GM19324 (cell line): ENCODE measurements around the gene WDR12.
"Not testable (repeated sequence)": the region's sequence is repeated elsewhere in the genome, so short reads cannot be mapped to it uniquely, and the experiment has no call there.

Source experiments
- ATAC-seq: cut with Tn5 transposase; IDR thresholded peaks from one replicate; pipeline ENCODE4 v1.9.1; 2021; ENCODE audit warnings: mild to moderate bottlenecking, moderate library complexity; ENCODE audit not compliant: unreplicated experiment, low FRiP score

Gene WDR12

DNA sequence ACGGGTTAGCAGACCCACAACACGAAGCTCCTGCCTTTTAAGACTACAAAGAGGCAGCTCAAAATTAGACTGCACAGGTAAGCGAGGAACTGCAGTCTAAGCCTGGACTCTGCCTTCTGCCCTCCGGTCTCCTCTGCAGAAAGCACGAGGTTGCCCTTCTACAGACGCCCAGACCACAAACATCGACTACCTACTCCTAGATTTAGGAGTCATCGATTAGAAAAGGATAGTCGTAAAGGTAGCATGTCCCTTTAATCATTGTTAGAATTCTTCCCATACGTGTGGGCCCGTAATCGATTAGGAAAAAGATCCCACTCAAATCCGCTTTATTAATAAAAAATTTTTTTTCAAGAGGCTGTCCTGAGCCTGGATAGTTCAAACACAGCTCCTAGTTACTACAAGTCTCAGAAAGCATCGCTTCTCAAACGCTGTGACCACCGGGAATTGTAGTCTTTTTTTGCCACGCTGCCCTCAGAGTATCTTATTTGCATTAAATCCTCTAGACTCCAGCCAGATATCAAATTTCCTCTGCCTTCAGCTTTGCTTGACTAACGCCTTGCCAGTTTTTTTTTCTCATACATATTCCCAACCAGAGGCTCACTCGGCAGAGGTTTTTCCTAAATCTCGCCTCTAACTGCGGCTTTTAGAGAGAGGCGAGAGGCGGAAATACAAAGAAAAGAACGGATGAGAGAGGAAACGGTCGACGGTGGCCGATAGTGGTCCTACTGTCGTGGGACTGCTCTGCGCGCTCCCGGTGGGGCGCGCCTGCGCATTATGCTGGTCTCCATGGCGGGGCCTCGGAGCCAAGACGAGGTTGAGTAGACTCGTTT lies at the start of gene WDR12, which contains the start of gene CARF:
Gene WDR12, minus strand, starts transcription at position 162 of the 830 bp plus-strand sequence. CDS start 197 bp downstream, outside the sequence.
Gene CARF, plus strand, starts transcription at position 764 of the 830 bp plus-strand sequence. CDS start 29,628 bp downstream, outside the sequence.
- peak; percentile 85 for ATAC-seq

DNA sequence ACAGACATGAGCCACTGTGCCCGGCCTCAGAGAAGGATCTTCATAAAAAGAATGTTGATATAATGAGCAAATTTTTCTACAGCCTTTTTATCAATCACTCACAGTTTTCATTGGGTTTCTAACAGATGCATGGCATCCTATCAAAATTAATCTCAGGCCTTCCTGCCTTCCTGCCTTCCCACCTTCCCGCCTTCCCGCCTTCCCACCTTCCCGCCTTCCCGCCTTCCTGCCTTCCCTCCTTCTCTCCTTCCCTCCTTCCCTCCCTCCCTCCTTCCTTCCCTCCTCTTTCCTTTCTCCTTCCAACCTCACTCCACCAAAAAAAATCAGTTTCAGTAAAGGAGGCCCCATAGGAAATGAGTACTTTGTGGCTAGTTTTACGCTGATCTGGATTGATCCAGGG lies 49.1 kb upstream of the WDR12 start:
- no peak for ATAC-seq

DNA sequence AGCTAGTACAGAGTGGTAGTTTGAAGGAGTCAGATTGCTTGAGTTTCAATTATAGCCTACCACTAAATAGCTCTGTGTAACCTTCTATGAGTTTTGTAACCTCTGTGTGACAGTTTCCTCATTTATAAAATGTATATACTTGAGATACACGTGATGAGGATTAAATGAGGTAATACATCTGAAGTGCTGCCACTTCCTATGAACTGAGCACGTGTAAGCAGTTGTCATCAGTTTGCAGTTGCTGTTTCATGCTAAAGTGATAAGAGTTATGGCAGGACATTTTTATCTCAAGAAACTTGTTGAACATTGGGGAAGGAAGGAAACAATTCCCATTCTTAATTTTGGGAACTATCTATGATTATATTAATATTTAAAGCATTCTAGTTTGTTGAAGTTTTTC lies 39.1 kb upstream of the WDR12 start:
- ATAC-seq = no peak

DNA sequence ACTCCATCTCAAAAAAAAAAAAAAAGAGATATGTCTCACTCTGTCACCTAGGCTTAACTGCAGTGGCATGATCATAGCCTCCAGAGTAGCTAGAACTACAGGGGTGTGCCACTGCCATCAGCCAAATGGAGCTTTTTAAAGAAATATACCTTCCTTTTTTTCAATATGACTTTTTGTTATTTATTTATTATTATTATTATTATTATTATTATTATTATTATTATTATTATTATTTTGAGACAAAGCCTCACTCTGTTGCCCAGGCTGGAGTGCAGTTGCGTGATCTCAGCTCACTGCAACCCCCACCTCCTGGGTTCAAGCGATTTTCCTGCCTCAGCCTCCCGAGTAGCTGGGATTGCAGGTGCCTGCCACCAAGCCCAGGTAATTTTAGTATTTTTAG lies 37.9 kb upstream of the WDR12 start:
- ATAC-seq = not testable (repeated sequence)

DNA sequence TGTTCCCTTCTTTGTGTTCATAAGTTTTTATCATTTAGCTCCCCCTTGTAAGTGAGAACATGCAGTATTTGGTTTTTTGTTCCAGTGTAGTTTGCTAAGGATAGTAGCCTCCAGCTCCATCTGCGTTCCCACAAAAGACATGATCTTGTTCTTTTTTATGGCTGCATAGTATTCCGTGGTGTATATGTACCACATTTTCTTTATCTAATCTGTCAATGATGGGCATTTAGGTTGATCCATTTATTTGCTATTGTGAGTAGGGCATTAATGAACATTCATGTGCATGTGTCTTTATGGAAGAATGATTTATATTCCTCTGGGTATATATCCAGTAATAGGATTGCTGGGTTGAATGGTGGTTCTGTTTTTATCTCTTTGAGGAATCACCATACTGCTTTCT lies 34.0 kb upstream of the WDR12 start:
- ATAC-seq = no peak

DNA sequence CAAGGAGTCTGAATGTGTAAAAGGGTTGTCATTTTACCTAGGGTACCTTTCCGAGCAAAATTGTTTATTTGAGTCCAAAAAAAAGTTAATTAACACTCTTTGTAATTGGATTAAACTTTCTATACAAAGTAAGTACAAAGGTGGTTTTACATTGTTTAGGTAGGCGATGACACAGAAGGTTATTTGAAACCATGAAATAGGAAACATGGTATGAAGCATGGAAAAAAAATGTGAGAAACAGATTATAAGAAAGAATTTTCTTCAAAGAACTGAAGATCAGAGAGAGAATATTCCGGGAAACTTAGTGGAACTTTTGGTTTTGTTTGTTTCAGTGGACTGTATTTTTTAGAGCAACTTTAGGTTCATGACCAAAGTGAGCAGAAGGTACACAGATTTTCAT lies 33.3 kb upstream of the WDR12 start:
- no peak for ATAC-seq

DNA sequence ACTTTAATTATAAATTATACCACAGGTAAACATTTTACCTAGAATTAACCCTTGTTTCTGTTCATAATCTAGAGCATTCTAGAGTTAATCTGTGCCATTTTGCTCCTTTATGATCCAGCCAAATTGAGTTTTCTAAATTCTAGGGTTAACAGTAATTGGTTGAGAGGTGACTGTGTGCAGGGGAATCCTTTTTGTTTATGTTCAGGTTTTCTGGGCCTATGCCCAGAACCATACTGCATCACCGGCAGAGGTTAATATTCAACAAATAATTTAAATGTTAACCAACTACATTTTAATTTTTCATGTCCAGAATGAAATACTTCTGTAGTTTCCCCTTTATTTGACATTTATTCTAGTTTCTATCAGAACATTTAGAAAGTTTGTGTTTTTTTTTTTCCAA lies 32.9 kb upstream of the WDR12 start:
- ATAC-seq = no peak

DNA sequence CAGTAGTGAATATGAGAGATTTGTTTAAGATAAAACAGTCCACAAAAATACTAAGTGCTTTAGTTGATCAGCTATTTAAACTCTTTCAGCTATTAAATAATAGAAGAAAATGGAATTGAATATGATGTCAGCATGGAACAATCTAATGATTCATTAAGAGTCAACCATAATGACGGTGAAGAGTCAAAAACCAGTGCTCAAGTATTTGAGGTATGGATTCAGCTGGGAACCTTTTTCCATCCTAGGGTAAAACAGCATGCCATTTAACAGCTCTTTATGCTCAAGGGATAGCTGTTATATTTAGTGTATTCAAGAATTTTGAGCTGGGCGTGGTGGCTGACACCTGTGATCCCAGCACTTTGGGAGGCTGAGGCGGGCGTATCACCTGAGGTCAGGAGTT lies 30.3 kb upstream of the WDR12 start:
- no peak for ATAC-seq

DNA sequence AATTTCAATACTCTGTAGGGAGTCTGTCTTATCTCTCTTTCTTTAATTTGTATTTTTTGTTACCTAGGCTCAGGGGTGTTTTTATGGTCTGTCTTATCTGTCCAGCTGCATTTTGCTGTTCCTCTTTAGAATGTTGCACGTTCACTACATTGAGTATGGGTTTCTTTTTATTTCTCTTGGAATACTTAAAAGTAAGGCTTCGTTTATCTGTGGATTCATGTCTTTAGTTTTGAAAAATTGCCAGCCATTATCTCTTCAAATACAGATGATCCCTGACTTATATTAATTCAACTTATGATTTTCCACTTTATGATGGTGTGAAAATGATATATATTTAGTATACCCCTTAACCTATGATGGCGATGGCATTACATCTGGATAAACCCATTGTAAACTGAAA lies 27.5 kb upstream of the WDR12 start:
- ATAC-seq = no peak

DNA sequence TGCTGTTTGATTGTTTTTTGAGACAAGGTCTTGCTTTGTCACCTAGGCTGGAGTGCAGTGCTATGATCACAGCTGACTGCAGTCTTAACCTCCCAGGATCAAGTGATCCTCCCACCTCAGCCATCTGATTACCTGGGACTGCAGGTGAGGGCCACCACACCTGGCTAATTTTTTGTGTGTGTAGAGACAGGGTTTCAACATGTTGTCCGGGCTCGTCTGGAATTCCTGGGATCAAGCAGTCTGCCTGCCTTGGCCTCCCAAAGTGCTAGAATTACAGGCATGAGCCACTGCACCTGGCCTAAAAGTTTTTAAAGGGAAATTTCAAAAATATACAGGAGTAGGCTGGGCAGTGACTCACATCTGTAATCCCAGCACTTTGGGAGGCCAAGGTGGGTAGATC lies 23.0 kb upstream of the WDR12 start:
- no peak for ATAC-seq

DNA sequence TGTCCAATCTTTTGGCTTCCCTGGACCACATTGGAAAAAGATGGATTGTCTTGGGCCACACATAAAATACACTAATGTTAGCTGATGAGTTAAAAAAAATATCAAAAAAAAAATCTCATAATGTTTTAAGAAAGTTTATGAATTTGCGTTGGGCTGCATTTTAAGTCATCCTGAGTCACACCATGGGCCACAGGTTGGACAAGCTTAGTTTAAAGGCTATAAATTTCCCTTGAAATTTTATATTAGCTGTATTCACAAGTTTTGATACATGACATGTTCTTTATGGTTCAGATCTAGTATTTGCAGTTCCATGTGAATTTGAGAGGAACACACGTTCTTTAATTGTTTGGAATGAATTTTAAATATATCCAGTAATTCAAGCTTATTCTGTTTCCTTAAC lies 22.5 kb upstream of the WDR12 start:
- ATAC-seq = no peak

DNA sequence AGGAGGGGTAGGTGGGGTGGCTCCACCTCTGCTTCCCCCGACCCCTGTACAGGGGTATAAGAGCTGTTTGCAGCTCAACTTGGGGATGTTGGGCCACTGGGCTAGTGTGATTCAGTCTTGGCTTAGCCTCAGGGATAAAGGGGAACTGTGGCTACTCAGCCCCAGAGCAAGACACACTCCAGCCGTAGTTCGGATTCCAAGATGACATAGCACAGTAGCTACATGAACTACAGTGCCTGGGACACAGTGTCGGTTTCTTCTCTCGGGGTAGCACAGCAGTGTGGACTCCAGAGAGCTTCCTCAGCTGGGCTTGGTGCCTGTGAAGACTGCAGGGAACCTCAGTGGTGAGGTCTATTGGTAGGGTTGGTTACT lies 21.7 kb upstream of the WDR12 start:
- ATAC-seq = no peak

DNA sequence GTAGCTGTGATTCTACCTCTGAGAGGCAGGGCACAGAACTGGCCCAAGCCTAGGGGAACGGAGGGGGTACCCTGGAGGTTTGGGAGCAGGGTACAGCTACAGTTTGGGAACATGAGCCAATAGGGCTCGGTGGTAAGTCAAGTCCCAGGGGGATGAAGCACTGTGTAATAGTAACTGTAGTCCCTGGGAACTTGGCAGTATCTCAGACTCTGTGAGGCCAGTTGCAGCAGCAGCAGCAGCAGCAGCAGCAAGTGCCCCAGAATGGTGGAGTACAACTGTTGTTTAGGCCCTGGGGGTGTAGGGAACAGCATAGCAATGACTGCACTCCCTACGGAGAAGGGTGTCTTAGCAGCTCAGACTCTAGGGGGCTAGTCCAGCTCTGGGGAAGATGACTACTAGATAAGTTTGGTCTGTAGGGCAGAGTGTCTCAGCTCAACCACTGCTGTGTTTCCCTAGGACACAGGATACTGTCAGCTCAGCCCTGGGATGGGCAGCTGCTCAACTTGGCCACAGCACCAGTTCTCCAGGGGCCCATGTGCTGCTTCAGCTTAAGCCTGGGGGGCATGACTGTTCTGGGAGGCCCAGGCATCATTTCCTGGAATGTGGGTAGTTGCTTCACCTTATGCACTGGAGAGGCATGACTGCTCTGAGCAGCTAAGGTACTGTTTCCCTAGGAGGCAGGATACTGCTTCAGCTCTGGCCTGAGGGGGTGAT lies 21.1 kb upstream of the WDR12 start:
- no peak for ATAC-seq

DNA sequence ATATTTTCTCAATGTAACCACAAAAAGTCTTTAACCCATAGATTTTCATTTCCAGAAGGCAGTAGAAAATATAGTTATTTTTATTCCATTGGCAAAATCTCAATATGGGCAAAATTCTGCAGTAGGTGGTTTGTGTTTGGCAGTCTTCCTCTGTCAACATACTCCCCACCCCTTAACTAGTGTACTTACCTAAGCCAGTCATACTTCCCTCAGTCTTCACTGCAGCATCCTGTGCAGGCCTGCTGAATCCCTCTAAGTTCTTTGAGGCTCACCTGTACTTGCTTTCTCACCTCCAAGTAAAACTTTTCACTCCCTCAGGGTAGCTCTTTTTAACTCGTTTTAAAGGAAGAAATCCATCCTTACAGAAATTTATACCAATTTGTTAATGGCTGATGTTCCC lies 7.4 kb upstream of the WDR12 start:
- ATAC-seq = no peak

DNA sequence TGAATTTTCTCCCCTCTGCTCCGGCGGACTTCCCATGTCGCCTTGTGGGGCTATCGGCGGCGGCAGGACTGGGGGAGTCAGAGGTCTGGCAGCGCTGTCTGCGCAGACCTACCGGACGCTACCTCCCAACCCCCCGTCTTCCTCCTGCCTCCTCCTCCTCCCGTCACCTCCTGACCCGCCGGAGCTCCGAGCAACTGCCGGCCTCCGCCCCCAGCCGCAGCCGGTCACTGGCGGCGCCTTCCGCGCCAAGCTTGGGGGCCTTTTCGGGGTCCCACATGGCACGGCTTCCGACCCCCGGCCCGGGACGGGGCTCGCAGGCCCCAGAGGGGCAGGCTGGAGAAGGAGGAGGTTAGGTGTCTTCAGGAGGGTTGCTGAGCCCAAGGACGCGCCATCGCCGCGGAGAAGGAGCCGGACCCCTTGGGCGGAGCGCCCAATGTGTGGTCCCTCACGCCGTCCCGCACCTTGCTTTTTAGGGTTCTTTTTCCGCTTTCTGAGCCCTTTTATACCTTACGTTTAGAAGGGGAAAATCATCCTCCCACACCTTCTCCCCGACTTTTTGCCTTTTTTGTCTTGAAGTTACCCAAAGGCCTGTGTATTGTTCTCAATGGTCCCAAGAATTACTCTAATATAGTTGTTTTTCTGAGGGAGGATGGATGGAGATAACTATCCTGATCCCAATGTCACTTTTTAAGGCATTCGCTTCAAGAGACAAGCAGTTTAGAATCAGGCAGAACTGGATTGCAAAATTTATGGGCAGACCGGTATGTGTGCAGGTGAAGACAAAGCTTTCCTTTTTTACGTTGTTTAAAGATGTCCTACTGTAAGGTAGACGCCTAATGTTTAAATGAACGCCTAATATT lies 1.1 kb upstream of the WDR12 start:
- peak; percentile 58 for ATAC-seq

DNA sequence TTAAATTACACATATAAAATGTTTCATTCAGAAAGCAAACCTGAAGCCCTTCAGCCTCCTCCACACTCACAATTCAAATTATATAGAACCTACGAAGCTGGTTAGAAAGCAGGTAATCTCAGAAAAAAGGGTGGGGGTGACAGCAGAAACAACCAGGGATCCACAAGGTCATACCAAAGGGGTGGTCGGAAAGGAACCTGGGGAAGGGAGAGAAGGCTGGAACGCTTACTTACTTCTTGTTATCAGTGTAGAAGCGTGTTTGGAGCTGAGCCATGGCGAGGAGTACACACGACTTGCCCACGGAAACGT lies 316 bp downstream of the WDR12 start:
- ATAC-seq = peak; percentile 22

DNA sequence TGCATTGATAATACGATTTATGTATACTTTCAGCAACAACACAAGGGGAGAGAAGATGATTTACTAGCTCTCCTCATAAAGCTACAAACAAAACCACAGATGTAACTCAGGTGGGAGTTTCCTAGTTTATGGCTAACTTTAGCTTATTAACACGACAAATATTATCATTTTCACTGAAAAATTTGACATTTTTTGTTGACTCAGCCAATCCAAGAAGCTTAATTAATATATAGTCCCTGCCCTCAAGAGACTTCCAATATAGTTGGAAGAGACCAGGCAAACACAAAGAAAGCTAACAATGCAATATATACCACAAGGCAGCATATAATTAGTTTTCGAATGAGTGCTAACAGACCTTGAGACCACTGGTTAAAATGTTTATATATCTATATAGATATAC lies 775 bp downstream of the WDR12 start:
- ATAC-seq = no peak

DNA sequence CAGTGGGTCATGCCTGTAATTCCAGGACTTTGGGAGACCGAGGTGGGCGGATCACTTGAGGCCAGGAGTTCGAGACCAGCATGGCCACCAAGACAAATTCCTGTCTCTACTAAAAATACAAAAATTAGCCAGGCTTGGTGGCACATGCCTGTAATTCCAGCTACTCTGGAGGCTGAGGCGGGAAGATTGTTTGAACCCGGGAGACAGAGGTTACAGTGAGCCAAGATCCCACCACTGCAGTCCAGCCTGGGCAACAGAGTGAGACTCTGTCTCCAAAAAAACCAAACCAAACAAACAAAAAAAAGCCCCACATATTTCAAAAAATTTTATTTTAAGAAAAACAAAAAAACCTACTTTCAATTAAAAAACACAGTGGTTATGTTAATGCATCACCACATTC lies 1.2 kb downstream of the WDR12 start:
- not testable (repeated sequence) for ATAC-seq

DNA sequence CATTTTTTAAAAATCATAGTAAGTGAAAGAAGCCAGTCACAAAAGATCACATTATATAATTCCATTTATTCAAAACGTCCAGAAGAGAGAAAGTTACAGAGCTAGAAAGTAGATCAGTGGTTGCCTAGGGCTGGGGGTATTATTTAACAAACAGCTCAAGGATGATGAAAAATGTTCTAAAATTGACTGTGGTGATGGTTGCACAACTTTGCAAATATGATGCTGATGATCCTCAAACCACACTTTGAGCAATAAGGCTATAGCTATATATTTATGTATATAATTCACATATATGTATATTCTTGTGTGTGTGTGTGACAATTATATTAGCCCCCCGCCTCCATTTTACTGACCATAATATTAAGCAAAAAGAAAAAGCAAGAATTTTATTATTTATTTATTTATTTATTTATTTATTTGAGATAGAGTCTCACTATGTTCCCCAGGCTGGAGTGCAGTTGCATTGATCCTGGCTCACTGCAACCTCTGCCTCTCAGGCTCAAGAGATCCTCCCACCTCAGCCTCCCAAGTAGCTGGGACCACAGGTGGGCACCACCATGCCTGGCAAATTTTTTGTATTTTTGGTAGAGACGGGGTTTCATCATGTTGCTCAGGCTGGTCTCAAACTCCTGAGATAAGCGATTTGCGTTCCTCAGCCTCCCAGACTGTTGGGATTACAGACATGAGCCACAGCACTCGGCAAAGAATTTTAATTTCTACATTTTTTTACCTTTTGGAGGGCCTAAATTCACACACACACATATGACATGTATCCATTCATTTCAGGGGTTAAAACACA lies 1.9 kb downstream of the WDR12 start:
- ATAC-seq = no peak

DNA sequence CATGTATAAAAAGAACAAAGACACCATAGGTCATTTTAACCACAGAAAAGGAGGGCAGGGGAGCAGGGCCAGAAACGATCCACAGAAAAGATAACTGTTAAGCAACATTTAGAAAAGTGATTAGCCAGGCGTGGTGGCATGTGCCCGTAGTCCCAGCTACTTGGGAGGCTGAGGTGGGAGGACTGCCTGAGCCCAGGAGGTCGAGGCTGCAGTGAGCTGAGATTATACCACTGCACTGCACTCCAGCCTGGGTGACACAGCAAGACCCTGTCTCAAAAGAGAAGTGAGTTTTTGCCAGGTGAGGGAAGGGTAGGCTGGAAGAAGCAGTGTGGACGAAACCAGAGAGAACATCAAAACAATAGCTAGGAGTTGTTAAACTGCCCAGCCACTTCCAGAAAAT lies 3.3 kb downstream of the WDR12 start:
- ATAC-seq = no peak
